GM12878 (cell line): ENCODE results near the gene MTHFD1. TPM values are rescaled to one million over a fixed set of nuclear protein-coding genes. Genes with fewer than 3 reads are reported as not detected.

ENCODE experiments used
- BRCA1 ChIP-seq: IDR thresholded peaks from 2 replicates; pipeline ENCODE4 v1.6.1; 2011; ENCODE audit warnings: low read depth, low read length, improper control_type of control experiment
- CBX3 ChIP-seq: fragments of 200-600 bp; sonication (generic); IDR thresholded peaks from 2 replicates; pipeline ENCODE4 v1.6.1; 2016; ENCODE audit warnings: low read depth, borderline replicate concordance
- HDAC6 ChIP-seq: fragments of 200-600 bp; sonication (generic); IDR thresholded peaks from one replicate; pipeline ENCODE4 v1.8.0; 2017; ENCODE audit warnings: antibody characterized with exemption; ENCODE audit not compliant: unreplicated experiment
- IKZF1 ChIP-seq: fragments of 450-650 bp; conservative IDR thresholded peaks from 2 replicates; pipeline ENCODE4 v1.6.1; 2017; ENCODE audit warnings: antibody characterized with exemption, mild to moderate bottlenecking
- IKZF2 ChIP-seq, 2 experiments: fragments of 450-650 bp; IDR thresholded peaks; 2 replicates each; pipeline ENCODE4 v1.6.1; 2017; ENCODE audit warnings: mild to moderate bottlenecking in 2 of 2, moderate library complexity in 2 of 2
- KDM1A ChIP-seq: fragments of 200-600 bp; sonication (generic); IDR thresholded peaks from 2 replicates; pipeline ENCODE4 v1.6.1; 2016; ENCODE audit warnings: borderline replicate concordance
- MEF2A ChIP-seq: IDR thresholded peaks from 2 replicates; pipeline ENCODE4 v1.6.1; 2011; ENCODE audit warnings: low read depth, mild to moderate bottlenecking, low read length, moderate library complexity; ENCODE audit not compliant: insufficient read depth
- MYB ChIP-seq: fragments of 150-350 bp; IDR thresholded peaks from 2 replicates; pipeline ENCODE4 v1.6.1; 2014; ENCODE audit warnings: mild to moderate bottlenecking, low read depth, low read length, borderline replicate concordance
- NFYA ChIP-seq: IDR thresholded peaks from 2 replicates; pipeline ENCODE4 v1.6.1; 2011; ENCODE audit warnings: low read depth, mild to moderate bottlenecking, low read length, improper control_type of control experiment, borderline replicate concordance
- PAX5 ChIP-seq: IDR thresholded peaks from 2 replicates; pipeline ENCODE4 v1.6.1; 2011; ENCODE audit warnings: low read depth, low read length, borderline replicate concordance
- POLR2A ChIP-seq: IDR thresholded peaks from 2 replicates; pipeline ENCODE4 v1.6.1; 2011; ENCODE audit warnings: low read depth, mild to moderate bottlenecking, low read length
- SREBF1 ChIP-seq: IDR thresholded peaks from 2 replicates; pipeline ENCODE4 v1.6.1; 2012; ENCODE audit warnings: mild to moderate bottlenecking, low read length
- TCF12 ChIP-seq: IDR thresholded peaks from 2 replicates; pipeline ENCODE4 v1.6.1; 2011; ENCODE audit warnings: low read depth, mild to moderate bottlenecking, low read length
- polyA plus RNA-seq, 11 experiments: library from polyadenylated mRNA; depleted of rRNA in 4 of 11; unstranded in 6 of 11; stranded (reverse) in 5 of 11; fragments of >200 nt; fragmentation: Nextera tagmentation in 4 of 11; fragmentation: Illumina TruSeq in 1 of 11; extraction: Ambion mirVana in 4 of 11; extraction: Trizol in 1 of 11; gene quantifications; 1 replicate in 1 of 11; 2 replicates in 10 of 11; pipeline versions ENCODE4 v1.2.1 to v1.2.3, GENCODE V29; 2011 to 2016; ENCODE audit warnings: inconsistent platforms in 2 of 11, missing spikeins in 2 of 11, low read depth in 1 of 11
- total RNA-seq, 4 experiments: library from RNA; depleted of rRNA in 3 of 4; stranded (reverse); fragments of >200 nt in 3 of 4; fragmentation: Illumina TruSeq in 1 of 4; extraction: Trizol in 1 of 4; gene quantifications; 2 replicates each; pipeline versions ENCODE4 v1.2.1 to v1.2.3, GENCODE V29; 2013 to 2021
- TF ChIP-seq, protein P1 (sequence below): IDR thresholded peaks from 2 replicates; pipeline ENCODE4 v1.6.1; 2011; ENCODE audit warnings: low read depth, low read length, improper control_type of control experiment, borderline replicate concordance
- TF ChIP-seq, protein P2 (sequence below): fragments of 150-350 bp; IDR thresholded peaks from 2 replicates; pipeline ENCODE4 v1.6.1; 2014; ENCODE audit warnings: mild to moderate bottlenecking, low read depth, low read length
- TF ChIP-seq, protein P3 (sequence below): IDR thresholded peaks from 2 replicates; pipeline ENCODE4 v1.6.1; 2012; ENCODE audit warnings: low read depth, low read length, improper control_type of control experiment
- TF ChIP-seq, protein P4 (sequence below): fragments of 450-650 bp; IDR thresholded peaks from 2 replicates; pipeline ENCODE4 v1.6.1; 2017; ENCODE audit warnings: mild to moderate bottlenecking, moderate library complexity

The MTHFD1 gene
- total and polyA plus RNA-seq, 10 of the 15 experiments (the other 5 are each of a cell fraction or from before 2014, with no cell fraction given): 99.3 to 310 (median 173) TPM

DNA sequence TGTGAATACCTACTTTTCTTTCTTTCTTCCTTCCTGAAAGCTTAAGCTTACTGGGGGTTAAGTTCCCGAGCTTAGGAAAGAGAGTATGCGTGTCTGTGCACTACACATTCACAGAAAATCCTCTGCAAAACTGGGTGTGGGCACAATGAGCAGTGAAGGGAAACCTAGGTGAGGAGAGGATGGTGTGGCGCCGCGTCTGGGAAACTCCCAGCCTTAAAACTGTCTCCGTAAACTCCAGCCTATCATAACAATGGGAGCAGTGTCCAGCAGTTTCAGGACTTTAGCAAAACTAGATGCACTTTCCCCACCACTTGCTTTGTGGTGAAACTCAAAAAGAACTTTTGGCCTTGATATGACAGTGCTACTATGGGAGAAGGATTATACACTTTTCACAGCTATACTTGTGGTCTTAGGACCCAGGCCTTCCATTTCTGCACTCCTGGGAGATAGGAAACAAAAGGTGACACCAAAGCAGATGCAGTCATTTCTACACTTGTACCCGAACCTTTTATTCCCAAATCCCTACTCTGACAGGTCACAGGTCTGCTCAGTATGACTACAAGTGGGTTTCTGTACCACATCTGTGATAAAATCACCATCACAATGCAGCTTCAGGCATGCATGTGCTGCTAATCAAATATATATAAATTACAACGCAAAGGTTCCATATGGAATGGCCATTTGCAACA is 87.6 kb downstream of the MTHFD1 start (continued):
- TF ChIP-seq PAX5: no peak
- no peak for TF ChIP-seq BRCA1
- no peak for TF ChIP-seq KDM1A
- peak; percentile 58; the same call in 1 of the 2 replicates for TF ChIP-seq IKZF1
- TF ChIP-seq MYB: no peak
- TF ChIP-seq SREBF1: no peak
- TF ChIP-seq, protein P1, sequence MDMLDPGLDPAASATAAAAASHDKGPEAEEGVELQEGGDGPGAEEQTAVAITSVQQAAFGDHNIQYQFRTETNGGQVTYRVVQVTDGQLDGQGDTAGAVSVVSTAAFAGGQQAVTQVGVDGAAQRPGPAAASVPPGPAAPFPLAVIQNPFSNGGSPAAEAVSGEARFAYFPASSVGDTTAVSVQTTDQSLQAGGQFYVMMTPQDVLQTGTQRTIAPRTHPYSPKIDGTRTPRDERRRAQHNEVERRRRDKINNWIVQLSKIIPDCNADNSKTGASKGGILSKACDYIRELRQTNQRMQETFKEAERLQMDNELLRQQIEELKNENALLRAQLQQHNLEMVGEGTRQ: no peak
- no peak for TF ChIP-seq HDAC6
- peak in 1 of 2 experiments; percentile 42; a peak in 1 of 4 replicates for TF ChIP-seq IKZF2 (IDR thresholded peaks at IDR 0.05)
- TF ChIP-seq POLR2A: no peak
- TF ChIP-seq TCF12: no peak
- TF ChIP-seq, protein P2, sequence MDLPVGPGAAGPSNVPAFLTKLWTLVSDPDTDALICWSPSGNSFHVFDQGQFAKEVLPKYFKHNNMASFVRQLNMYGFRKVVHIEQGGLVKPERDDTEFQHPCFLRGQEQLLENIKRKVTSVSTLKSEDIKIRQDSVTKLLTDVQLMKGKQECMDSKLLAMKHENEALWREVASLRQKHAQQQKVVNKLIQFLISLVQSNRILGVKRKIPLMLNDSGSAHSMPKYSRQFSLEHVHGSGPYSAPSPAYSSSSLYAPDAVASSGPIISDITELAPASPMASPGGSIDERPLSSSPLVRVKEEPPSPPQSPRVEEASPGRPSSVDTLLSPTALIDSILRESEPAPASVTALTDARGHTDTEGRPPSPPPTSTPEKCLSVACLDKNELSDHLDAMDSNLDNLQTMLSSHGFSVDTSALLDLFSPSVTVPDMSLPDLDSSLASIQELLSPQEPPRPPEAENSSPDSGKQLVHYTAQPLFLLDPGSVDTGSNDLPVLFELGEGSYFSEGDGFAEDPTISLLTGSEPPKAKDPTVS: no peak
- no peak for TF ChIP-seq MEF2A
- TF ChIP-seq, protein P3, sequence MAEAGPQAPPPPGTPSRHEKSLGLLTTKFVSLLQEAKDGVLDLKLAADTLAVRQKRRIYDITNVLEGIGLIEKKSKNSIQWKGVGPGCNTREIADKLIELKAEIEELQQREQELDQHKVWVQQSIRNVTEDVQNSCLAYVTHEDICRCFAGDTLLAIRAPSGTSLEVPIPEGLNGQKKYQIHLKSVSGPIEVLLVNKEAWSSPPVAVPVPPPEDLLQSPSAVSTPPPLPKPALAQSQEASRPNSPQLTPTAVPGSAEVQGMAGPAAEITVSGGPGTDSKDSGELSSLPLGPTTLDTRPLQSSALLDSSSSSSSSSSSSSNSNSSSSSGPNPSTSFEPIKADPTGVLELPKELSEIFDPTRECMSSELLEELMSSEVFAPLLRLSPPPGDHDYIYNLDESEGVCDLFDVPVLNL: no peak
- TF ChIP-seq CBX3: no peak
- no peak for TF ChIP-seq NFYA
- TF ChIP-seq, protein P4, sequence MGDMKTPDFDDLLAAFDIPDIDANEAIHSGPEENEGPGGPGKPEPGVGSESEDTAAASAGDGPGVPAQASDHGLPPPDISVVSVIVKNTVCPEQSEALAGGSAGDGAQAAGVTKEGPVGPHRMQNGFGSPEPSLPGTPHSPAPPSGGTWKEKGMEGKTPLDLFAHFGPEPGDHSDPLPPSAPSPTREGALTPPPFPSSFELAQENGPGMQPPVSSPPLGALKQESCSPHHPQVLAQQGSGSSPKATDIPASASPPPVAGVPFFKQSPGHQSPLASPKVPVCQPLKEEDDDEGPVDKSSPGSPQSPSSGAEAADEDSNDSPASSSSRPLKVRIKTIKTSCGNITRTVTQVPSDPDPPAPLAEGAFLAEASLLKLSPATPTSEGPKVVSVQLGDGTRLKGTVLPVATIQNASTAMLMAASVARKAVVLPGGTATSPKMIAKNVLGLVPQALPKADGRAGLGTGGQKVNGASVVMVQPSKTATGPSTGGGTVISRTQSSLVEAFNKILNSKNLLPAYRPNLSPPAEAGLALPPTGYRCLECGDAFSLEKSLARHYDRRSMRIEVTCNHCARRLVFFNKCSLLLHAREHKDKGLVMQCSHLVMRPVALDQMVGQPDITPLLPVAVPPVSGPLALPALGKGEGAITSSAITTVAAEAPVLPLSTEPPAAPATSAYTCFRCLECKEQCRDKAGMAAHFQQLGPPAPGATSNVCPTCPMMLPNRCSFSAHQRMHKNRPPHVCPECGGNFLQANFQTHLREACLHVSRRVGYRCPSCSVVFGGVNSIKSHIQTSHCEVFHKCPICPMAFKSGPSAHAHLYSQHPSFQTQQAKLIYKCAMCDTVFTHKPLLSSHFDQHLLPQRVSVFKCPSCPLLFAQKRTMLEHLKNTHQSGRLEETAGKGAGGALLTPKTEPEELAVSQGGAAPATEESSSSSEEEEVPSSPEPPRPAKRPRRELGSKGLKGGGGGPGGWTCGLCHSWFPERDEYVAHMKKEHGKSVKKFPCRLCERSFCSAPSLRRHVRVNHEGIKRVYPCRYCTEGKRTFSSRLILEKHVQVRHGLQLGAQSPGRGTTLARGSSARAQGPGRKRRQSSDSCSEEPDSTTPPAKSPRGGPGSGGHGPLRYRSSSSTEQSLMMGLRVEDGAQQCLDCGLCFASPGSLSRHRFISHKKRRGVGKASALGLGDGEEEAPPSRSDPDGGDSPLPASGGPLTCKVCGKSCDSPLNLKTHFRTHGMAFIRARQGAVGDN: no peak
- TF ChIP-seq, all 136 proteins: peak for 3
